HG03457 (cell line): ENCODE results near the gene PPP2R2C.

Experiments used
- ATAC-seq: cut with Tn5 transposase; IDR thresholded peaks from one replicate; pipeline ENCODE4 v1.9.1; 2021; ENCODE audit warnings: moderate number of reproducible peaks; ENCODE audit not compliant: unreplicated experiment

Gene PPP2R2C

GRCh38 chr4:6273661-6273990, 198.8 kb downstream of the PPP2R2C start:
- no peak for ATAC-seq

DNA sequence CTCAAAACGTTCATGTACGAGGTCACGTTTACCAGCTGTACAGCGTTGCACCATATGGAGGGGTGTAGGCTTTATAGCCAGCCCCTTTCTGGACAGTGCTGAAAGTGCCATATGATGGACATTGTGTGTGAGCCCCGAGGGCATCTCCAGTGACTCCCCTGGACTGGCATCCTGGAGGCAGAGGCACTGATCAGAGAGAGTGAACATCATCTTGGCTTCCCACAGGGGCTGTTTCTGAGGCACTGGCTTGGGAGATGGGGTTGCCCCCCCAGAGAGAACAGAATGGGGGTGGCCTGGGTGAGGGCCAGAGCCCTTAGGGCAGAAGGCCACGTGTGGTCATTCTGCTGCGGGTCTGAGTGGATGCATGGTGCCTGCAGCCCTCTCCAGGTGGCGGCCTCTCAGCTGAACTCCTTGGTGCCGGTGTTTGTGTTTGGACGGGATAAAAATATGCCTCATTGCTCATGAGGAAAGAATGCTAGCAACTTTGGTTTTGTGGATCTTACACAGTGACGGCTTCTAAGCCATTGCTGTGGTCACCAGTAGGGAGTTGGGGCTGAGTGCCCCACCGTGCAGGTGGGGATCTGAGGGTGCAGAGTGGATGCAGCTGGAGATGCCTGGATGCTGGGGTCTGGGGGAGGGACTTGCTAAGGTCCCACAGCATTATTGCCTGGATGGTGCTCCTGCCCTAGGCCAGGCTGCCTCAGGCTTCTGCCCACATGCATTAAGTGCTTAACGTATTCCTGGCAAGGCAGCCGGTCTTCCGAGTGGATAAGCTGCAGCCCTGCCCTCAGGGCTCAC, 199.4 kb downstream of the PPP2R2C start:
- ATAC-seq, result no peak

- no peak for ATAC-seq
Observed at GRCh38 chr4:6271701-6272465, 200.5 kb downstream of the PPP2R2C start.

GRCh38 chr4:6271206-6271605, 201.2 kb downstream of the PPP2R2C start:
- ATAC-seq, result no peak

GRCh38 chr4:6270636-6271121, 201.7 kb downstream of the PPP2R2C start:
- no peak for ATAC-seq
